ENCODE measurements around the gene METTL18. TPM values are rescaled to one million over a fixed set of nuclear protein-coding genes. Genes with fewer than 3 reads are reported as not detected.

METTL18 gene
- total RNA-seq, 1 donor from 2014 or later: 6.2 TPM

DNA sequence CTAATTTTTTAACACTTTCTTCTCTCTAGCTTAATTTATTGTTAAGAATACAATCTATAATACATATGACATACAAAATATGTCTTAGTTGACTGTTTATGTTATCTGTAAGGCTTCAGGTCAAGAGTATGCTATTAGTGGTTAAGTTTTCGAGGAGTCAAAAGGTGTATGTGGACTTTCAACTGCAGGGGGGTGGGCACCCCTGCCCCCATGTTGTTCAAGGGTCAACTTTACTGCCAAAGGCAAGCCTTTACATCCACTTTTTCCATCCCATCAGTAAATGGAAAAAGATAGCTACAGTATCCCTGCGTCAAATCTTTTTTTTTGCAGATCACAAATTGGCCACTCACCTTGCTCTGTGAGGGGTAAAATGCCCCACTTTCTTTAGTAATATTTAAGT, 6.3 kb downstream of the METTL18 start:
- no peak for DNase-seq (ENCODE audit: extremely low spot score, unreplicated experiment)
- H3K36me3 Mint-ChIP-seq (ENCODE audit: unreplicated experiment): peaks cover 13% of the 10 kb centered on the region
- no peaks in the 10 kb centered on the region for H3K9me3 Mint-ChIP-seq (ENCODE audit: unreplicated experiment)
- peaks cover 34% of the 10 kb centered on the region for H3K27me3 Mint-ChIP-seq (ENCODE audit: unreplicated experiment)
- no peaks in the 10 kb centered on the region for H3K4me1 Mint-ChIP-seq (ENCODE audit: unreplicated experiment)
- H3K4me3 Mint-ChIP-seq (ENCODE audit: unreplicated experiment): no peak overlapping the region
- H3K27ac Mint-ChIP-seq (ENCODE audit: unreplicated experiment): no peak overlapping the region
- TF ChIP-seq, protein P1, sequence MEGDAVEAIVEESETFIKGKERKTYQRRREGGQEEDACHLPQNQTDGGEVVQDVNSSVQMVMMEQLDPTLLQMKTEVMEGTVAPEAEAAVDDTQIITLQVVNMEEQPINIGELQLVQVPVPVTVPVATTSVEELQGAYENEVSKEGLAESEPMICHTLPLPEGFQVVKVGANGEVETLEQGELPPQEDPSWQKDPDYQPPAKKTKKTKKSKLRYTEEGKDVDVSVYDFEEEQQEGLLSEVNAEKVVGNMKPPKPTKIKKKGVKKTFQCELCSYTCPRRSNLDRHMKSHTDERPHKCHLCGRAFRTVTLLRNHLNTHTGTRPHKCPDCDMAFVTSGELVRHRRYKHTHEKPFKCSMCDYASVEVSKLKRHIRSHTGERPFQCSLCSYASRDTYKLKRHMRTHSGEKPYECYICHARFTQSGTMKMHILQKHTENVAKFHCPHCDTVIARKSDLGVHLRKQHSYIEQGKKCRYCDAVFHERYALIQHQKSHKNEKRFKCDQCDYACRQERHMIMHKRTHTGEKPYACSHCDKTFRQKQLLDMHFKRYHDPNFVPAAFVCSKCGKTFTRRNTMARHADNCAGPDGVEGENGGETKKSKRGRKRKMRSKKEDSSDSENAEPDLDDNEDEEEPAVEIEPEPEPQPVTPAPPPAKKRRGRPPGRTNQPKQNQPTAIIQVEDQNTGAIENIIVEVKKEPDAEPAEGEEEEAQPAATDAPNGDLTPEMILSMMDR (IDR thresholded peaks at IDR 0.05): no peak

DNA sequence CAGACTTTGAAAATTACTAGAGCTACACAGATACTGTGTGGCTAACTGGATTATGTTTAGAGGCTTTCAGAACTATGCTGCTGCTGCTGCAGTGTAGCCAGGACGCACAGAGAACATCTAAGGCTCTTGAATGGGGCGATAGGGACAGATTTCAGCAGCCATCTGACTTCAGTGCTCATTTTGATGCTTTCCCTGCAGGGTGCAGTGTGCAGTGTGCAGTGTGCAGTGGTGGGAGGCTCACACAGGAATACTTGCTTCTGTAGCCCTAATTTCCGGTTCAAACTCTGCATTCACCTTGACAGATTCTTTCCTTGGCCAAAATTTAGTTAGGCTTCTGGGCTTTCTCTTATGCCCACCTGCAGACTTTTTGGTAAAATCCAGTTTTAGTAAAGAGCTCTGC, 7.7 kb downstream of the METTL18 start:
- TF ChIP-seq, protein P1 (IDR thresholded peaks at IDR 0.05): no peak
- Mint-ChIP-seq H3K36me3 (ENCODE audit: unreplicated experiment) (peaks cover 3% of the 10 kb centered on the region), H3K27ac (ENCODE audit: unreplicated experiment) (no peak overlapping the region), H3K9me3 (ENCODE audit: unreplicated experiment) (no peaks in the 10 kb centered on the region), H3K4me3 (ENCODE audit: unreplicated experiment) (no peak overlapping the region), H3K4me1 (ENCODE audit: unreplicated experiment) (no peaks in the 10 kb centered on the region), H3K27me3 (ENCODE audit: unreplicated experiment) (peaks cover 40% of the 10 kb centered on the region)
- no peak for DNase-seq (ENCODE audit: extremely low spot score, unreplicated experiment)

GRCh38 chr1:169785267-169785666, 9.4 kb downstream of the METTL18 start:
- H3K4me3 Mint-ChIP-seq (ENCODE audit: unreplicated experiment): no peak overlapping the region
- no peak overlapping the region for H3K27ac Mint-ChIP-seq (ENCODE audit: unreplicated experiment)
- no peaks in the 10 kb centered on the region for H3K36me3 Mint-ChIP-seq (ENCODE audit: unreplicated experiment)
- TF ChIP-seq, protein P1 (IDR thresholded peaks at IDR 0.05): no peak
- H3K4me1 Mint-ChIP-seq (ENCODE audit: unreplicated experiment): peaks cover 8% of the 10 kb centered on the region
- no peak for DNase-seq (ENCODE audit: extremely low spot score, unreplicated experiment)
- H3K27me3 Mint-ChIP-seq (ENCODE audit: unreplicated experiment): peaks cover 40% of the 10 kb centered on the region
- H3K9me3 Mint-ChIP-seq (ENCODE audit: unreplicated experiment): no peaks in the 10 kb centered on the region

DNA sequence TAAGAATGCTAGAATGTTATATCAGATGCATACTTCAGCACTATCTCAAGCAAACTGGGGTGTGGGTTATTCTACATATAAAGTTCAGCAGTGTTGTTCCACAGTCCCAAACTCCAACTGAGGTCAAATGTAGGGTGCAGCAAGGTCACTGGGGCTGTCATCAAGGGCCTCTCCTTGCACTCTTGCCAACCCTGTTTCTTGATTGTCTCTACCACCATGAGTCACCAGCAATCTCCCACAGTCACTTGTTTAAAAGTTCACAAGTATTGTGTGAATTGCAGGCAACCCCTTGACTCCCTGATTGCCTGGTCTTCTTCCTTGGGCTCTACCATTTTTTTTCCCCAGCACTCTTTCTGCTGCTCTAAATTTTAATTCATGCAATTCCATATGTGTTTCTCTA, 10.6 kb downstream of the METTL18 start:
- TF ChIP-seq, protein P1 (IDR thresholded peaks at IDR 0.05): no peak
- Mint-ChIP-seq H3K36me3 (ENCODE audit: unreplicated experiment) (no peaks in the 10 kb centered on the region), H3K4me3 (ENCODE audit: unreplicated experiment) (no peak overlapping the region), H3K27me3 (ENCODE audit: unreplicated experiment) (peaks cover 40% of the 10 kb centered on the region), H3K27ac (ENCODE audit: unreplicated experiment) (no peak overlapping the region), H3K9me3 (ENCODE audit: unreplicated experiment) (no peaks in the 10 kb centered on the region), H3K4me1 (ENCODE audit: unreplicated experiment) (peaks cover 19% of the 10 kb centered on the region)
- DNase-seq (ENCODE audit: extremely low spot score, unreplicated experiment): no peak

- Mint-ChIP-seq H3K9me3 (ENCODE audit: unreplicated experiment) (no peaks in the 10 kb centered on the region), H3K4me3 (ENCODE audit: unreplicated experiment) (no peak overlapping the region), H3K4me1 (ENCODE audit: unreplicated experiment) (peaks cover 21% of the 10 kb centered on the region), H3K36me3 (ENCODE audit: unreplicated experiment) (no peaks in the 10 kb centered on the region), H3K27ac (ENCODE audit: unreplicated experiment) (no peak overlapping the region), H3K27me3 (ENCODE audit: unreplicated experiment) (peaks cover 35% of the 10 kb centered on the region)
- TF ChIP-seq, protein P1 (IDR thresholded peaks at IDR 0.05): no peak
- DNase-seq (ENCODE audit: extremely low spot score, unreplicated experiment): no peak
Measured at GRCh38 chr1:169782596-169782995, 12.1 kb downstream of the METTL18 start.

All from osteocyte (in vitro differentiated cells).